ENCODE results near the gene CGNL1.

The CGNL1 gene

GRCh38 chr15:57554063-57554811 is 177.9 kb downstream of the CGNL1 start:
- Histone ChIP-seq H3K27ac (ENCODE audit: insufficient read depth in 1 of 2, low read depth in 1 of 2, low read length in 2 of 2, poor library complexity in 1 of 2, severe bottlenecking in 2 of 2) (no peak overlapping the region), H3K4me1 (ENCODE audit: control extremely low read depth in 1 of 4, control insufficient read depth in 4 of 4, insufficient read depth in 4 of 4, low read length in 3 of 4) (no peaks in the 10 kb centered on the region), H3K4me3 (ENCODE audit: control insufficient read depth in 1 of 7, extremely low read depth in 1 of 7, insufficient read depth in 4 of 7, low read depth in 2 of 7, low read length in 6 of 7) (no peak overlapping the region), H3K36me3 (ENCODE audit: control insufficient read depth in 4 of 4, insufficient read depth in 4 of 4, low read length in 3 of 4) (no peaks in the 10 kb centered on the region), H3K27me3 (replicated peaks in 2 of 5; ENCODE audit: control insufficient read depth in 4 of 5, insufficient read depth in 5 of 5, low read length in 4 of 5) (peaks cover 0 to 1% (median 0%) of the 10 kb centered on the region in 5 experiments), H3K9me3 (ENCODE audit: control extremely low read depth in 1 of 5, control insufficient read depth in 4 of 5, insufficient read depth in 2 of 5, low read depth in 1 of 5, low read length in 4 of 5) (peaks cover 0 to 2% (median 0%) of the 10 kb centered on the region in 5 experiments)
- ChIA-PET CTCF (interaction anchor here (0.7 to 4.8 kb wide), 3 partner anchors 11 to 57 kb away, joined by 3 to 18 read pairs (median 3); no protein-coding TSS in a partner anchor), POLR2A (no interaction called here)
- no peak for DNase-seq
- 86% methylated on average over 8 of the region's 10 CpGs for WGBS (ENCODE audit: insufficient coverage)

GRCh38 chr15:57554812-57555179 is 178.5 kb downstream of the CGNL1 start:
- H3K27ac ChIP-seq (ENCODE audit: insufficient read depth in 1 of 2, low read depth in 1 of 2, low read length in 2 of 2, poor library complexity in 1 of 2, severe bottlenecking in 2 of 2) = no peak overlapping the region
- CTCF ChIA-PET = interaction anchor here (0.7 to 4.8 kb wide), 5 partner anchors 12 to 88 kb away, joined by 3 to 18 read pairs (median 3); no protein-coding TSS in a partner anchor
- H3K4me1 ChIP-seq (ENCODE audit: control extremely low read depth in 1 of 4, control insufficient read depth in 4 of 4, insufficient read depth in 4 of 4, low read length in 3 of 4) = no peaks in the 10 kb centered on the region
- DNase-seq = no peak
- H3K9me3 ChIP-seq (ENCODE audit: control extremely low read depth in 1 of 5, control insufficient read depth in 4 of 5, insufficient read depth in 2 of 5, low read depth in 1 of 5, low read length in 4 of 5) = peaks cover 0 to 2% (median 0%) of the 10 kb centered on the region in 5 experiments
- WGBS (ENCODE audit: insufficient coverage) = 94% methylated on average over 3 of the region's 4 CpGs
- H3K27me3 ChIP-seq (replicated peaks in 2 of 5; ENCODE audit: control insufficient read depth in 4 of 5, insufficient read depth in 5 of 5, low read length in 4 of 5) = peaks cover 0 to 1% (median 0%) of the 10 kb centered on the region in 5 experiments
- POLR2A ChIA-PET = no interaction called here
- H3K36me3 ChIP-seq (ENCODE audit: control insufficient read depth in 4 of 4, insufficient read depth in 4 of 4, low read length in 3 of 4) = no peaks in the 10 kb centered on the region
- no peak overlapping the region for H3K4me3 ChIP-seq (ENCODE audit: control insufficient read depth in 1 of 7, extremely low read depth in 1 of 7, insufficient read depth in 4 of 7, low read depth in 2 of 7, low read length in 6 of 7)

- no peak overlapping the region for H3K27ac ChIP-seq (ENCODE audit: insufficient read depth in 1 of 2, low read depth in 1 of 2, low read length in 2 of 2, poor library complexity in 1 of 2, severe bottlenecking in 2 of 2)
- no peak overlapping the region for H3K4me3 ChIP-seq (ENCODE audit: control insufficient read depth in 1 of 7, extremely low read depth in 1 of 7, insufficient read depth in 4 of 7, low read depth in 2 of 7, low read length in 6 of 7)
- H3K36me3 ChIP-seq (ENCODE audit: control insufficient read depth in 4 of 4, insufficient read depth in 4 of 4, low read length in 3 of 4) = no peaks in the 10 kb centered on the region
- peaks cover 0 to 1% (median 0%) of the 10 kb centered on the region in 5 experiments for H3K27me3 ChIP-seq (replicated peaks in 2 of 5; ENCODE audit: control insufficient read depth in 4 of 5, insufficient read depth in 5 of 5, low read length in 4 of 5)
- ChIA-PET POLR2A (no interaction called here), CTCF (interaction anchor here (0.7 to 4.8 kb wide), 4 partner anchors 12 to 87 kb away, joined by 3 to 18 read pairs (median 3); no protein-coding TSS in a partner anchor)
- WGBS (ENCODE audit: insufficient coverage) = no CpG with 5 or more reads among the region's 3 CpGs
- no peaks in the 10 kb centered on the region for H3K4me1 ChIP-seq (ENCODE audit: control extremely low read depth in 1 of 4, control insufficient read depth in 4 of 4, insufficient read depth in 4 of 4, low read length in 3 of 4)
- peaks cover 0 to 2% (median 0%) of the 10 kb centered on the region in 5 experiments for H3K9me3 ChIP-seq (ENCODE audit: control extremely low read depth in 1 of 5, control insufficient read depth in 4 of 5, insufficient read depth in 2 of 5, low read depth in 1 of 5, low read length in 4 of 5)
- no peak for DNase-seq
Observed at GRCh38 chr15:57555270-57555669, 179.0 kb downstream of the CGNL1 start.

GRCh38 chr15:57556040-57556439 is 179.7 kb downstream of the CGNL1 start:
- no peak for DNase-seq
- no peaks in the 10 kb centered on the region for H3K27me3 ChIP-seq (replicated peaks in 2 of 5; ENCODE audit: control insufficient read depth in 4 of 5, insufficient read depth in 5 of 5, low read length in 4 of 5)
- no peak overlapping the region for H3K4me3 ChIP-seq (ENCODE audit: control insufficient read depth in 1 of 7, extremely low read depth in 1 of 7, insufficient read depth in 4 of 7, low read depth in 2 of 7, low read length in 6 of 7)
- H3K4me1 ChIP-seq (ENCODE audit: control extremely low read depth in 1 of 4, control insufficient read depth in 4 of 4, insufficient read depth in 4 of 4, low read length in 3 of 4) = peaks cover 0 to 1% (median under 1%) of the 10 kb centered on the region in 4 experiments
- POLR2A ChIA-PET = no interaction called here
- H3K27ac ChIP-seq (ENCODE audit: insufficient read depth in 1 of 2, low read depth in 1 of 2, low read length in 2 of 2, poor library complexity in 1 of 2, severe bottlenecking in 2 of 2) = no peak overlapping the region
- peaks cover 0 to 2% (median 0%) of the 10 kb centered on the region in 5 experiments for H3K9me3 ChIP-seq (ENCODE audit: control extremely low read depth in 1 of 5, control insufficient read depth in 4 of 5, insufficient read depth in 2 of 5, low read depth in 1 of 5, low read length in 4 of 5)
- CTCF ChIA-PET = interaction anchor here (0.7 to 4.8 kb wide), 5 partner anchors 9 to 86 kb away, joined by 3 to 18 read pairs (median 3); no protein-coding TSS in a partner anchor
- WGBS (ENCODE audit: insufficient coverage) = 98% methylated on average over 7 of the region's 9 CpGs
- no peaks in the 10 kb centered on the region for H3K36me3 ChIP-seq (ENCODE audit: control insufficient read depth in 4 of 4, insufficient read depth in 4 of 4, low read length in 3 of 4)

GRCh38 chr15:57557267-57557666 is 181.0 kb downstream of the CGNL1 start:
- ChIA-PET POLR2A (interaction anchor here (0.5 kb wide), 1 partner anchor 958 kb away, joined by 3 read pairs; no protein-coding TSS in a partner anchor), CTCF (interaction anchor here (0.8 to 1.6 kb wide), 4 partner anchors 9 to 304 kb away, joined by 3 to 4 read pairs (median 4); no protein-coding TSS in a partner anchor)
- H3K4me1 ChIP-seq (ENCODE audit: control extremely low read depth in 1 of 4, control insufficient read depth in 4 of 4, insufficient read depth in 4 of 4, low read length in 3 of 4) = peaks cover 5 to 12% (median 12%) of the 10 kb centered on the region in 4 experiments
- no peaks in the 10 kb centered on the region for H3K27me3 ChIP-seq (replicated peaks in 2 of 5; ENCODE audit: control insufficient read depth in 4 of 5, insufficient read depth in 5 of 5, low read length in 4 of 5)
- H3K4me3 ChIP-seq (ENCODE audit: control insufficient read depth in 1 of 7, extremely low read depth in 1 of 7, insufficient read depth in 4 of 7, low read depth in 2 of 7, low read length in 6 of 7) = no peak overlapping the region
- H3K36me3 ChIP-seq (ENCODE audit: control insufficient read depth in 4 of 4, insufficient read depth in 4 of 4, low read length in 3 of 4) = no peaks in the 10 kb centered on the region
- DNase-seq = no peak
- no peak overlapping the region for H3K27ac ChIP-seq (ENCODE audit: insufficient read depth in 1 of 2, low read depth in 1 of 2, low read length in 2 of 2, poor library complexity in 1 of 2, severe bottlenecking in 2 of 2)
- H3K9me3 ChIP-seq (ENCODE audit: control extremely low read depth in 1 of 5, control insufficient read depth in 4 of 5, insufficient read depth in 2 of 5, low read depth in 1 of 5, low read length in 4 of 5) = peaks cover 0 to 2% (median 0%) of the 10 kb centered on the region in 5 experiments
- WGBS (ENCODE audit: insufficient coverage) = 100% methylated on average over 2 of the region's 3 CpGs

GRCh38 chr15:57557810-57558209 is 181.5 kb downstream of the CGNL1 start:
- H3K4me3 ChIP-seq (ENCODE audit: control insufficient read depth in 1 of 7, extremely low read depth in 1 of 7, insufficient read depth in 4 of 7, low read depth in 2 of 7, low read length in 6 of 7) = no peak overlapping the region
- 93% methylated on average over 3 of the region's 6 CpGs for WGBS (ENCODE audit: insufficient coverage)
- POLR2A ChIA-PET = no interaction called here

GRCh38 chr15:57559875-57560274 is 183.6 kb downstream of the CGNL1 start:
- H3K4me3 ChIP-seq (ENCODE audit: control insufficient read depth in 1 of 7, extremely low read depth in 1 of 7, insufficient read depth in 4 of 7, low read depth in 2 of 7, low read length in 6 of 7) = no peak overlapping the region
- ChIA-PET POLR2A (no interaction called here), CTCF (interaction anchor here (0.6 to 2.5 kb wide), 23 partner anchors 11 to 622 kb away, joined by 3 to 13 read pairs (median 5); partner anchors contain the start of gene POLR2M)
- no peaks in the 10 kb centered on the region for H3K36me3 ChIP-seq (ENCODE audit: control insufficient read depth in 4 of 4, insufficient read depth in 4 of 4, low read length in 3 of 4)
- H3K27ac ChIP-seq (ENCODE audit: insufficient read depth in 1 of 2, low read depth in 1 of 2, low read length in 2 of 2, poor library complexity in 1 of 2, severe bottlenecking in 2 of 2) = no peak overlapping the region
- 0% methylated on average over 4 of the region's 5 CpGs for WGBS (ENCODE audit: insufficient coverage)
- H3K27me3 ChIP-seq (replicated peaks in 2 of 5; ENCODE audit: control insufficient read depth in 4 of 5, insufficient read depth in 5 of 5, low read length in 4 of 5) = no peaks in the 10 kb centered on the region
- peak; percentile 42 to 59 (median 52) for DNase-seq
- H3K9me3 ChIP-seq (ENCODE audit: control extremely low read depth in 1 of 5, control insufficient read depth in 4 of 5, insufficient read depth in 2 of 5, low read depth in 1 of 5, low read length in 4 of 5) = peaks cover 0 to 2% (median 0%) of the 10 kb centered on the region in 5 experiments
- peaks cover 11 to 35% (median 23%) of the 10 kb centered on the region in 4 experiments for H3K4me1 ChIP-seq (ENCODE audit: control extremely low read depth in 1 of 4, control insufficient read depth in 4 of 4, insufficient read depth in 4 of 4, low read length in 3 of 4)

More at GRCh38 chr15:57557810-57558209, 181.5 kb downstream of the CGNL1 start:
- Histone ChIP-seq H3K4me1 (ENCODE audit: control extremely low read depth in 1 of 4, control insufficient read depth in 4 of 4, insufficient read depth in 4 of 4, low read length in 3 of 4) (peaks cover 5 to 18% (median 14%) of the 10 kb centered on the region in 4 experiments), H3K9me3 (ENCODE audit: control extremely low read depth in 1 of 5, control insufficient read depth in 4 of 5, insufficient read depth in 2 of 5, low read depth in 1 of 5, low read length in 4 of 5) (peaks cover 0 to 2% (median 0%) of the 10 kb centered on the region in 5 experiments), H3K36me3 (ENCODE audit: control insufficient read depth in 4 of 4, insufficient read depth in 4 of 4, low read length in 3 of 4) (no peaks in the 10 kb centered on the region), H3K27ac (ENCODE audit: insufficient read depth in 1 of 2, low read depth in 1 of 2, low read length in 2 of 2, poor library complexity in 1 of 2, severe bottlenecking in 2 of 2) (no peak overlapping the region), H3K27me3 (replicated peaks in 2 of 5; ENCODE audit: control insufficient read depth in 4 of 5, insufficient read depth in 5 of 5, low read length in 4 of 5) (no peaks in the 10 kb centered on the region)
- CTCF ChIA-PET = interaction anchor here (0.9 to 1.7 kb wide), 3 partner anchors 10 to 303 kb away, joined by 4 read pairs; no protein-coding TSS in a partner anchor
- DNase-seq = no peak

Measured in common myeloid progenitor, CD34-positive (primary cell).